A549 (cell line): ENCODE data around the gene KCNN3. TPM values are rescaled to one million over a fixed set of nuclear protein-coding genes. Genes with fewer than 3 reads are reported as not detected.

Source experiments
- PHF8 ChIP-seq: fragments of 200-600 bp; sonication (generic); IDR thresholded peaks from 2 replicates; pipeline ENCODE4 v1.6.1; 2016; ENCODE audit warnings: low read depth, mild to moderate bottlenecking, antibody characterized with exemption, moderate library complexity, borderline replicate concordance
- polyA plus RNA-seq, 4 experiments: library from polyadenylated mRNA; depleted of rRNA in 3 of 4; stranded (reverse); fragments of >200 nt; fragmentation: RNase III in 1 of 4; extraction: RNeasy Plus Mini Kit Qiagen cat#74134 plus additional on column Dnase treatment in 1 of 4; gene quantifications; 2 replicates in 3 of 4; 3 replicates in 1 of 4; pipeline ENCODE4 v1.2.3, GENCODE V29; 2011 to 2017

The KCNN3 gene
- polyA plus RNA-seq, 2 of the 4 experiments (the other 2 are of a cell fraction): 0.01 to 0.03 TPM

GRCh38 chr1:154652893-154653292 is 217.2 kb downstream of the KCNN3 start (continued):
- TF ChIP-seq PHF8: no peak

Other genes starting within 250 kb of the KCNN3 start
- 31.4 and 35.7 TPM in 2 replicates for gene PMVK, start 66.4 kb upstream of the KCNN3 start, polyA plus RNA-seq (2011; rRNA removed)
- 52.0 to 57.3 TPM (median 53.0 TPM) in 3 replicates for gene PMVK, start 66.4 kb upstream of the KCNN3 start, polyA plus RNA-seq (2017; fragmentation: RNase III; extraction: RNeasy Plus Mini Kit Qiagen cat#74134 plus additional on column Dnase treatment)
- gene PBXIP1, start 85.8 kb upstream of the KCNN3 start, polyA plus RNA-seq (2011; rRNA removed): 15.0 and 16.8 TPM in 2 replicates
- gene PBXIP1, start 85.8 kb upstream of the KCNN3 start, polyA plus RNA-seq (2017; fragmentation: RNase III; extraction: RNeasy Plus Mini Kit Qiagen cat#74134 plus additional on column Dnase treatment): 13.9 to 22.4 TPM (median 20.8 TPM) in 3 replicates
- 24.6 and 25.8 TPM in 2 replicates for gene PYGO2, start 91.5 kb upstream of the KCNN3 start, polyA plus RNA-seq (2011; rRNA removed)
- 15.7 to 18.9 TPM (median 18.3 TPM) in 3 replicates for gene PYGO2, start 91.5 kb upstream of the KCNN3 start, polyA plus RNA-seq (2017; fragmentation: RNase III; extraction: RNeasy Plus Mini Kit Qiagen cat#74134 plus additional on column Dnase treatment)
- 174 and 203 TPM in 2 replicates for gene SHC1, start 100.5 kb upstream of the KCNN3 start, polyA plus RNA-seq (2011; rRNA removed)
- 117 to 124 TPM (median 118 TPM) in 3 replicates for gene SHC1, start 100.5 kb upstream of the KCNN3 start, polyA plus RNA-seq (2017; fragmentation: RNase III; extraction: RNeasy Plus Mini Kit Qiagen cat#74134 plus additional on column Dnase treatment)
- 725 and 787 TPM in 2 replicates for gene CKS1B, start 104.4 kb upstream of the KCNN3 start, polyA plus RNA-seq (2011; rRNA removed)
- gene CKS1B, start 104.4 kb upstream of the KCNN3 start, polyA plus RNA-seq (2017; fragmentation: RNase III; extraction: RNeasy Plus Mini Kit Qiagen cat#74134 plus additional on column Dnase treatment): 345 to 366 TPM (median 356 TPM) in 3 replicates
- gene FLAD1, start 113.1 kb upstream of the KCNN3 start, polyA plus RNA-seq (2011; rRNA removed): 43.5 and 57.1 TPM in 2 replicates
- gene FLAD1, start 113.1 kb upstream of the KCNN3 start, polyA plus RNA-seq (2017; fragmentation: RNase III; extraction: RNeasy Plus Mini Kit Qiagen cat#74134 plus additional on column Dnase treatment): 34.1 to 38.2 TPM (median 36.0 TPM) in 3 replicates
- gene LENEP, start 123.3 kb upstream of the KCNN3 start, polyA plus RNA-seq (2011; rRNA removed): 0.32 TPM in 1 of 2 replicates, not detected in the other
- gene LENEP, start 123.3 kb upstream of the KCNN3 start, polyA plus RNA-seq (2017; fragmentation: RNase III; extraction: RNeasy Plus Mini Kit Qiagen cat#74134 plus additional on column Dnase treatment): not detected in 3 replicates
- 20.5 and 20.8 TPM in 2 replicates for gene ZBTB7B, start 132.5 kb upstream of the KCNN3 start, polyA plus RNA-seq (2011; rRNA removed)
- 24.7 to 30.7 TPM (median 29.0 TPM) in 3 replicates for gene ZBTB7B, start 132.5 kb upstream of the KCNN3 start, polyA plus RNA-seq (2017; fragmentation: RNase III; extraction: RNeasy Plus Mini Kit Qiagen cat#74134 plus additional on column Dnase treatment)
- 1.0 and 1.5 TPM in 2 replicates for gene DCST2, start 163.5 kb upstream of the KCNN3 start, polyA plus RNA-seq (2011; rRNA removed)
- gene DCST2, start 163.5 kb upstream of the KCNN3 start, polyA plus RNA-seq (2017; fragmentation: RNase III; extraction: RNeasy Plus Mini Kit Qiagen cat#74134 plus additional on column Dnase treatment): 0.23 to 0.46 TPM (median 0.43 TPM) in 3 replicates
- 0.06 TPM in 1 of 2 replicates, not detected in the other for gene DCST1, start 163.5 kb upstream of the KCNN3 start, polyA plus RNA-seq (2011; rRNA removed)
- not detected in 3 replicates for gene DCST1, start 163.5 kb upstream of the KCNN3 start, polyA plus RNA-seq (2017; fragmentation: RNase III; extraction: RNeasy Plus Mini Kit Qiagen cat#74134 plus additional on column Dnase treatment)
- 25.6 and 33.6 TPM in 2 replicates for gene ADAM15, start 181.0 kb upstream of the KCNN3 start, polyA plus RNA-seq (2011; rRNA removed)
- 33.0 to 35.2 TPM (median 34.2 TPM) in 3 replicates for gene ADAM15, start 181.0 kb upstream of the KCNN3 start, polyA plus RNA-seq (2017; fragmentation: RNase III; extraction: RNeasy Plus Mini Kit Qiagen cat#74134 plus additional on column Dnase treatment)
- 3.1 and 4.9 TPM in 2 replicates for gene EFNA4, start 193.5 kb upstream of the KCNN3 start, polyA plus RNA-seq (2011; rRNA removed)
- gene EFNA4, start 193.5 kb upstream of the KCNN3 start, polyA plus RNA-seq (2017; fragmentation: RNase III; extraction: RNeasy Plus Mini Kit Qiagen cat#74134 plus additional on column Dnase treatment): 6.1 to 8.7 TPM (median 7.5 TPM) in 3 replicates
- gene EFNA3, start 208.6 kb upstream of the KCNN3 start, polyA plus RNA-seq (2011; rRNA removed): 1.9 and 2.6 TPM in 2 replicates
- gene EFNA3, start 208.6 kb upstream of the KCNN3 start, polyA plus RNA-seq (2017; fragmentation: RNase III; extraction: RNeasy Plus Mini Kit Qiagen cat#74134 plus additional on column Dnase treatment): 2.0 to 3.2 TPM (median 2.7 TPM) in 3 replicates